Keratinocyte (primary cell): Measurements from ENCODE around the gene MAP3K1. TPM values are rescaled to one million over a fixed set of nuclear protein-coding genes. Genes with fewer than 3 reads are reported as not detected.

Source experiments
- DNase-seq: peaks from one replicate; pipeline ENCODE4 v3.0.0-alpha.2; 2011; ENCODE audit warnings: low read depth, missing footprints, low spot score
- FAIRE-seq: peaks from 2 replicates; lab custom pipeline; 2011; peaks lifted over from hg19 to GRCh38; lab: Jason Lieb, UNC
- H2AFZ ChIP-seq: 2 replicates; pipeline ENCODE4 v1.6.0; 2012; ENCODE audit warnings: low read length, control low read depth, inconsistent platforms; ENCODE audit not compliant: control insufficient read depth
- H3K27ac ChIP-seq: 2 replicates; pipeline ENCODE4 v1.5.1; 2011; ENCODE audit warnings: low read length; ENCODE audit not compliant: control insufficient read depth, insufficient read depth
- H3K27me3 ChIP-seq: 3 replicates; pipeline ENCODE4 v1.6.0; 2011; ENCODE audit warnings: low read length; ENCODE audit not compliant: control insufficient read depth, insufficient read depth; ENCODE audit errors: extremely low read depth
- H3K36me3 ChIP-seq, 2 experiments: 2 replicates in 1 of 2; 3 replicates in 1 of 2; pipeline ENCODE4 v1.5.1; 2011; ENCODE audit warnings: low read length in 2 of 2, mild to moderate bottlenecking in 1 of 2; ENCODE audit not compliant: control insufficient read depth in 2 of 2, insufficient read depth in 2 of 2; ENCODE audit errors: extremely low read depth in 1 of 2
- H3K4me1 ChIP-seq: 3 replicates; pipeline ENCODE4 v1.5.1; 2011; ENCODE audit warnings: low read length; ENCODE audit not compliant: control insufficient read depth, insufficient read depth; ENCODE audit errors: extremely low read depth
- H3K4me2 ChIP-seq: 3 replicates; pipeline ENCODE4 v1.6.0; 2011; ENCODE audit warnings: low read depth, low read length; ENCODE audit not compliant: control insufficient read depth, insufficient read depth; ENCODE audit errors: extremely low read depth
- H3K4me3 ChIP-seq, 3 experiments: fragments of 200-600 bp in 1 of 3; sonication (generic) in 1 of 3; 2 replicates in 2 of 3; 3 replicates in 1 of 3; pipeline ENCODE4 v1.5.1; 2011 to 2016; ENCODE audit warnings: low read length in 3 of 3, mild to moderate bottlenecking in 3 of 3, control low read depth in 2 of 3, inconsistent platforms in 1 of 3, low read depth in 1 of 3, mixed read lengths in 1 of 3, mixed run types in 1 of 3, moderate library complexity in 1 of 3; ENCODE audit not compliant: control insufficient read depth in 2 of 3, insufficient read depth in 2 of 3; ENCODE audit errors: extremely low read depth in 1 of 3
- H3K79me2 ChIP-seq: 2 replicates; pipeline ENCODE4 v1.6.0; 2012; ENCODE audit warnings: low read length; ENCODE audit not compliant: control insufficient read depth, insufficient read depth
- H3K9ac ChIP-seq: 3 replicates; pipeline ENCODE4 v1.6.0; 2011; ENCODE audit warnings: low read length; ENCODE audit not compliant: control insufficient read depth, insufficient read depth; ENCODE audit errors: extremely low read depth
- H3K9me1 ChIP-seq: 3 replicates; pipeline ENCODE4 v1.6.0; 2011; ENCODE audit warnings: low read length; ENCODE audit not compliant: control insufficient read depth, insufficient read depth; ENCODE audit errors: extremely low read depth
- H3K9me3 ChIP-seq: 2 replicates; pipeline ENCODE4 v1.5.1; 2012; ENCODE audit warnings: low read depth, low read length; ENCODE audit not compliant: control insufficient read depth
- H4K20me1 ChIP-seq: 3 replicates; pipeline ENCODE4 v1.6.0; 2011; ENCODE audit warnings: low read length; ENCODE audit not compliant: control insufficient read depth, insufficient read depth; ENCODE audit errors: extremely low read depth
- EZH2 ChIP-seq: IDR thresholded peaks from one replicate; pipeline ENCODE4 v1.6.1; 2012; ENCODE audit warnings: inconsistent platforms, mild to moderate bottlenecking, low read length, moderate library complexity
- dilution Hi-C: fragments of 300-500 bp; cut with MboI; formaldehyde crosslinking; loops from one replicate; pipeline ENCODE4 v1.7.0; 2020; ENCODE audit warnings: low sequenced_read_pairs; ENCODE audit not compliant: extremely low pct_ligation_motif_present
- polyA plus RNA-seq, 5 experiments: library from polyadenylated mRNA; depleted of rRNA in 3 of 5; stranded (reverse) in 3 of 5; stranded (forward) in 1 of 5; unstranded in 1 of 5; fragments of >200 nt; gene quantifications; 1 replicate in 1 of 5; 2 replicates in 3 of 5; 3 replicates in 1 of 5; pipeline versions ENCODE4 v1.2.1 to v1.2.3, GENCODE V29; 2011 to 2012; ENCODE audit warnings: missing spikeins in 2 of 5, low read depth in 1 of 5, low replicate concordance in 1 of 5
- TF ChIP-seq, protein P1 (sequence below), 3 experiments: IDR thresholded peaks in 1 of 3; conservative IDR thresholded peaks in 1 of 3; optimal IDR thresholded peaks in 1 of 3; 2 replicates in 2 of 3; 3 replicates in 1 of 3; pipeline versions ENCODE3 to v1.5.1; 2011; ENCODE audit warnings: low read length in 3 of 3, mild to moderate bottlenecking in 3 of 3, moderate library complexity in 2 of 3, control low read depth in 1 of 3, inconsistent platforms in 1 of 3; ENCODE audit not compliant: insufficient read depth in 2 of 3; ENCODE audit errors: extremely low read depth in 1 of 3

MAP3K1 gene
- polyA plus RNA-seq, 1 donor (not counting 4 experiments of a cell fraction or from before 2014, with no cell fraction given) = 8.0 TPM

DNA sequence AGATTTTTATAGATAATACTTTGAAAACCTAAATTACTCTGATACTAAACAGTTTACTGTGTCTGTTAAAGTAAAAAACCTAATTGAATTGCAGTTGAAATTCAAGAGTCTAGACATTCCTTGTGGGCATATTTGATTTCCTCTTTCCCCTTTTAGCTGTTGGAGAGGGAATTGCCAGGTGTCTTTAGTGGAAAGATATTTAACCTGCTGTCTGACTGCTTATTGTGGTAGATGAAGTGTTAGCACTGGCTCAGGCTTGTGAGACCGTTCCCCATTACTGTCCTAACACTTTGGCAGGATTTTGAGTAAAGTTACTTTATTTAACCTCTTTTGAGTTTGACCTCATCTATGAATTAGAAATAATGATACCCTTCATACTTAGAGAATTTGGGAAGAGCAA is 16.4 kb downstream of the MAP3K1 start:
- Histone ChIP-seq H3K27me3 (no peaks in the 10 kb centered on the region), H3K4me1 (peaks cover 23% of the 10 kb centered on the region), H3K4me2 (no peak overlapping the region), H3K4me3 (no peak overlapping the region), H4K20me1 (no peaks in the 10 kb centered on the region), H3K9ac (no peak overlapping the region), H3K36me3 (no peaks in the 10 kb centered on the region), H3K79me2 (peaks cover 80% of the 10 kb centered on the region), H3K9me1 (no peaks in the 10 kb centered on the region), H3K27ac (no peak overlapping the region), H3K9me3 (no peaks in the 10 kb centered on the region), H2AFZ (no peak overlapping the region)
- TF ChIP-seq, protein P1, sequence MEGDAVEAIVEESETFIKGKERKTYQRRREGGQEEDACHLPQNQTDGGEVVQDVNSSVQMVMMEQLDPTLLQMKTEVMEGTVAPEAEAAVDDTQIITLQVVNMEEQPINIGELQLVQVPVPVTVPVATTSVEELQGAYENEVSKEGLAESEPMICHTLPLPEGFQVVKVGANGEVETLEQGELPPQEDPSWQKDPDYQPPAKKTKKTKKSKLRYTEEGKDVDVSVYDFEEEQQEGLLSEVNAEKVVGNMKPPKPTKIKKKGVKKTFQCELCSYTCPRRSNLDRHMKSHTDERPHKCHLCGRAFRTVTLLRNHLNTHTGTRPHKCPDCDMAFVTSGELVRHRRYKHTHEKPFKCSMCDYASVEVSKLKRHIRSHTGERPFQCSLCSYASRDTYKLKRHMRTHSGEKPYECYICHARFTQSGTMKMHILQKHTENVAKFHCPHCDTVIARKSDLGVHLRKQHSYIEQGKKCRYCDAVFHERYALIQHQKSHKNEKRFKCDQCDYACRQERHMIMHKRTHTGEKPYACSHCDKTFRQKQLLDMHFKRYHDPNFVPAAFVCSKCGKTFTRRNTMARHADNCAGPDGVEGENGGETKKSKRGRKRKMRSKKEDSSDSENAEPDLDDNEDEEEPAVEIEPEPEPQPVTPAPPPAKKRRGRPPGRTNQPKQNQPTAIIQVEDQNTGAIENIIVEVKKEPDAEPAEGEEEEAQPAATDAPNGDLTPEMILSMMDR (optimal IDR thresholded peaks at IDR 0.05 in 1 of 3, IDR thresholded peaks at IDR 0.05 in 1 of 3, conservative IDR thresholded peaks at IDR 0.05 in 1 of 3; ENCODE audit: extremely low read depth in 1 of 3, insufficient read depth in 2 of 3, low read length in 3 of 3) = no peak
- no peak for TF ChIP-seq EZH2
- dilution Hi-C loops = no loop called here
- no peak for DNase-seq
- no peak for FAIRE-seq

GRCh38 chr5:56833325-56833724 is 18.0 kb downstream of the MAP3K1 start:
- no peak for FAIRE-seq
- H3K4me3 ChIP-seq = no peak overlapping the region
- peaks cover 73% of the 10 kb centered on the region for H3K79me2 ChIP-seq
- DNase-seq = no peak
- no peaks in the 10 kb centered on the region for H3K36me3 ChIP-seq
- dilution Hi-C loops = no loop called here
- no peak for TF ChIP-seq EZH2
- TF ChIP-seq, protein P1 (optimal IDR thresholded peaks at IDR 0.05 in 1 of 3, IDR thresholded peaks at IDR 0.05 in 1 of 3, conservative IDR thresholded peaks at IDR 0.05 in 1 of 3; ENCODE audit: extremely low read depth in 1 of 3, insufficient read depth in 2 of 3, low read length in 3 of 3) = no peak
- no peak overlapping the region for H3K9ac ChIP-seq
- H3K27ac ChIP-seq = no peak overlapping the region
- no peaks in the 10 kb centered on the region for H3K9me3 ChIP-seq
- H4K20me1 ChIP-seq = no peaks in the 10 kb centered on the region
- no peaks in the 10 kb centered on the region for H3K27me3 ChIP-seq
- H3K4me2 ChIP-seq = no peak overlapping the region
- no peaks in the 10 kb centered on the region for H3K9me1 ChIP-seq
- no peak overlapping the region for H2AFZ ChIP-seq
- peaks cover 22% of the 10 kb centered on the region for H3K4me1 ChIP-seq
